Measurements from ENCODE around the gene EXOC3L1.

DNA sequence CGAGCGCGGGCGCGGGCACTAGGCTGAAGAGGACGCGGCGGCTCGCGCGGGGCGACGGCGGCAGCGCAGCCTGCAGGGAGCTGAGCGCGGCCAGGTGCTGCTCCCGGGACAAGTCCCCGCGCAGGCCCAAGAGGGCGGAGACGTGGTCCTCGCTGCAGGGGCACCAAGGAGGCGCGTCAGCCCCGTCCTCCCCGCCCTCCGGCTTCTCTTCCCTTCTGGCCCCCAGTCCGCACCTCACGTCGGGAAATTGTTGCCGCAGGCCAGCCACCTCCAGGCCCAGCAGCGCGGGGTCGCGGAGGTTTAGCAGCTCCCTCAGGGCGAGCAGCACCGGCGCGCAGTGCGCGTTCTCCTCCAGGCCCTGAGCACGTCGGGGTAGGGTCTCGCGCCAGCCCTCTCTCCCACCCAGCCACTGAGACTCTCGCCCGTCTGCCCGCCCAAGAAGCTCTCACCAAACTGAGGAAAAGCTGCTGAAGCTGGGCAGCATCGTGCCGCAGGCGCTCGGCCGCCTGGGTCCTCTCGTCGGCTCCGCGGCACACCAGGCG, 5.4 kb downstream of the EXOC3L1 start:
- TF ChIP-seq CTCF (IDR thresholded peaks at IDR 0.05; ENCODE audit: insufficient read depth, low read length), result no peak
- TF ChIP-seq REST (IDR thresholded peaks at IDR 0.05; ENCODE audit: insufficient replicate concordance, low read depth), result no peak
- TF ChIP-seq POLR2AphosphoS5 (IDR thresholded peaks at IDR 0.05; ENCODE audit: low read depth), result no peak

Measured in HL-60 (cell line).